Fibroblast of gingiva (primary cell): ENCODE data around the gene KLHL33.

ENCODE experiments used
- DNase-seq: peaks from one replicate; pipeline ENCODE4 v3.0.0-alpha.2; 2011; ENCODE audit warnings: low read depth

KLHL33 gene

DNA sequence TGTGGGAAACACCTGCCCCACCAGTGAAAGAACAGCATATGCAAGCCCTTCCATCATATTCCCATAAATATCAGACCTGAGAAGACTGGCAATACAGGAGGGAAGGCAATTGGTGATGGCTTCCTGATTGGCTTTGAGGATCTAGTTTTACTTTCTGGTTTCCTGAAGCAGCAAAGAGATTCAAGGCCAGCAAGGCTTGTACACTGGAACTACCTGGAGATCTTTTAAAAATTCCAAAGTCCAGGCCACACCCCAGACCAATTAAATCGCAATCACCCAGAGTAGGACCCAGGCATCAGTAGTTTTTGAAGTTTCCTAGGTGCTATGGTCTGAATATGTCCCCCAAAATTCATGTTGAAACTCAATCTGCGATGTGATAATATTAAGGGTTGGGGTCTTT lies 19.7 kb downstream of the KLHL33 start:
- DNase-seq = no peak

DNA sequence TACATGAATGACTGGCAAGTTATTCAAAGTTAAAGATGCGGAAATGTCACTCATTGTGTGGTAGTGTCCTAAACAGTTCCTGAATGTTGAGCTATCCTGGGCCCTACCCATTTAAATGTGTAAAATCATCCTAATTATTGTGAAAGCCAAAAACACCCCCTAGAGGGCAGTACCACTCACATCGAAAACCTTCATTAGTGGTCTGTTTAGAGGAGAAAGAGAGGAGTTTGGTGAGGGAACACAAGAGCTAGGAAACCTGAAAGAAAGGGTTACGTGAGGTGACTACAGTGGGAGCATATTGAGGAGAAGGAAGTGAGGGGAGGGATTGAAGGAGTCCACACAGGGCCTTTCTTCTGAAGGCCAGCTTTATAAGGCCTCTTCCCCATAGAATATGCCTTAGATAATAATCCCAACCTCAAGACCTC lies 20.2 kb downstream of the KLHL33 start:
- peak; percentile 42 for DNase-seq

DNA sequence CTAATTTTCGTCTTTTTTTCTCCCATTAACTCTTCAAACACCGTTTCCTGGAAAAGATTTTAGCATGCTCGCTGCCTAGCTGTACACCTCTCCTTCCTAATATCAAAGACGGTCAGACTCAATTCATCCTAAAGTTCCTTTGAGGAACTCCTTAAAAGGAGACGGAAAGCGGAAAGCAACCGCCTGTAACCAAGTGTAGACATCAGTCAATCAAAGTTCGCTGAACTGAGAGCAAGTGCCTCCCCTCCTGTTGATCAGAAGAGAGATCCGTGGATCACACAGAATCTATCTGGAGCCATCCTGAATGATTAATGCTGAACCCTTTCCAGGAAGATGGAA lies 22.3 kb downstream of the KLHL33 start:
- DNase-seq = no peak

DNA sequence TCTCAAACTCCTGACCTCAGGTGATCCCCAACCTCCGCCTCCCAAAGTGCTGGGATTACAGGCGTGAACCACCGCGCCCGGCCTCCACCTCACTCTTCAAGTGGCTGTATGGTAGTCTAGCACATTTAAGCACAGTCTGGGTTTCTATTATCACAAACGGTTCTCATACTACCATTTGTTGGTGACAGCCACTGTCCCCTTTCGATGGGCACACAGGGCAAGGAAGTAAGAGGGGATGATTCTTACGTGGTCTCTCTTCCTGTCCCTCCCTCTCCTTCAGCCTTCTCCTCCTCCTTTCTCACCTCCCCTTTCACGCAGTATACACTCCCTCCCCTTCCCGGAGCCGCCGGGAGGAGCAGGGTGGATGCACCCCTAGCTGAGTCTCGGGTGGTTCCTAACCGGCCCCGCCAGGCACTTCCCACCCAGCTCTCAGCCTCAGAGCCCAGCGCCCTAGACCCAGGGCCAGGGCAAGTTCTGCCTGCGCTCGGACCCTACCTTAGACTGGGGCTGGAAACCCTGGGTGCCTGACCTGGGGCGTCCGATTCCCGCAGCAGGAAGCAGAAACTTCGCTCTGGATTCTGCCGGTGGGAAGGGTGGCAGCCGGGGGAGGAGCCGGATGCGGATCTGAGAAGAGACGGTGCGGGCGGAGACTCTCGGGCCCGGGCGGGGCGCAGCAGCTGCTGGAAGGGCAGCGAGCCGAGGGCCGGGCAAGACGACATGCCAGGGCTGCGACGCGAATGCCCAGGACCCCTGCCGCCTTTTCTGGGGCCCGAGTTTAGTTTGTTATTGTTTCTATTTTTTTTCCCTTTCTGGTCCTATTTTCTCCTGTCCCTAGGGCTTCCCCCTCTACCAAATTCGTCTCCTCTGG lies 22.9 kb downstream of the KLHL33 start, which contains the start of gene TEP1:
TSS of gene TEP1 (minus strand) at position 626 of the 868 bp plus-strand sequence. CDS start 5,062 bp downstream, outside the sequence.
- peak; percentile 87 for DNase-seq

DNA sequence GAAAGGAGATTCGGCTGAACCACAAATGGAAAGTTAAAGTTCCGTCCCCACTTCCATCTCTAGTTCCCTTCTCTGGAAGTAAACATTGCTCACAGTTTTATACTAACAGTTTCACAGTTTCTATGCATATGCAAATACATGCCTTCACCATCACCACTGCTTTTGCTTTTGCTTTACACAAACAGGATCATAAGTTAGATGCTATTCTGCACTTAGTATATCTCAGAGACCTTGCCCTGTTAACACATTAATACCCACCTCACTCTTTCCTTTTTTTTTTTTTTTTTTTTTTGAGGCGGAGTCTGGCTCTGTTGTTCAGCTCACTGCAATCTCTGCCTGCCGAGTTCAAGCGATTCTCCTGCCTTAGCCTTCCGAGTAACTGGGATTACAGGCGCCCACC lies 23.6 kb downstream of the KLHL33 start:
- DNase-seq = no peak

DNA sequence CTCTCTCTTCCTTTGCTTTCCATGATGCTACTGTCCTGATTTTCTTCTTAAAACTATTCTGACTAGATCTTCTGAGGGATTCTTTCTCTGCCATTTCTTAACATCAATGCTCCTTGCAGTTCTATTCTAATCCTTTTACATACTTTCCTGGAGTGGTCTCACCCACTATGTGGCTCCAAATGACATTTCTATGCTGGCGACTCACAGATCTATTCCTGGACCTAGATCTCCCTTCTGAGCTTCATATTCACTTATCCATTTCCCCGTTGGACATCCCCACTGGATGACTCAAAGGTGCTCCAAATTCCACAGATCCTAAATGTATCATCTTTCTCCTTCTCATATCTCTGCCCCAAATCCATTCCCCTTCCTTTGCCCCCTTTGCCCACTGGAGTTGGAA lies 26.7 kb downstream of the KLHL33 start:
- DNase-seq = peak; percentile 34

DNA sequence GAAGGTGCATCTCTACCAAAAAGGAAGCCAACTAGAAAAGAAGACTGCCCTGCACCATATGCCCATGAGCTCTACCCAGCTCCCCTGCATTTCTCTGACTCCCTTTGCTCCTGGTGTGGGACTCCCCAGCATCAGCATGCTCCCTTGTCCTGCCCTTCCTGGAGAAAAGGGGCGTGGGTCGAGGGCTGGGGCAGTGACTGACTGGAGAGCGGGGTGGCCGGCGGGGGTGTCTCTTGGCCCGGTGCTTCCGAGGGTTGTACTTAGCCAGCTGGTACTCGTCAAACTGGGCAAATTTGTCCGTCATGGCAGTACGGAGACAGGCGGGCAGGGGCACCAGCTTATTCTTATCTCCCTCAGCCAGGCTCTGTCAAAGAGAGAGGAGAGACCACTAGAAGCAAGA lies 32.4 kb downstream of the KLHL33 start:
- DNase-seq = no peak

DNA sequence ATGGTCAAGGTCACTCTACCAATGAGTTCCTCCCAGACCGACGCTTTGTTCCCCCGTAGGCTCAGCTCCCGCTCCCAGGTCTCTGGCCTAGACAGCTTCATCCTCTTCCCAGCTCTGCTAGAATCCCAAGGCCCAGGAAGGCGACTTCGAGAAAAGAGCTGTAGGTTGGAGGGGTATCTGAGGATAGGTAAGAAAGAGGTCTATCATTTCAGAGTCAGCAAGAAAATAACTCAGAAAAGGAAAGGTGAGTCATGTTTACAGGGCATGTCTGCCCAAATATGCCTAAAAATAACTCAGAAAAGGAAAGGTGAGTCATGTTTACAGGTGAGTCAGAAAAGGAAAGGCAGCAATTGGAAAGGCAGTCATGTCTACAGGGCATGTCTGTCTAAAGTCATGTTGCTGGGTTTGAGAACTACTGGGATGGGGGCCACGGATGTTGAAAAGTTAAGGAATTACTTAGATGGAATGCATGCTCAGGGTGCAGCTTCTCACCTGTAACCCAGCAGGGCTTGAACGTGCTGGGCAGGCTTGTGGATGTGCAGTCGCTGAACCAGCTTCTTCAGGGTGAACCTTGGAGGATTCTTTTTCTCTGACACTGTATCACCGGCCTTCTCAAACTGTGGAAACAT lies 34.9 kb downstream of the KLHL33 start:
- no peak for DNase-seq

DNA sequence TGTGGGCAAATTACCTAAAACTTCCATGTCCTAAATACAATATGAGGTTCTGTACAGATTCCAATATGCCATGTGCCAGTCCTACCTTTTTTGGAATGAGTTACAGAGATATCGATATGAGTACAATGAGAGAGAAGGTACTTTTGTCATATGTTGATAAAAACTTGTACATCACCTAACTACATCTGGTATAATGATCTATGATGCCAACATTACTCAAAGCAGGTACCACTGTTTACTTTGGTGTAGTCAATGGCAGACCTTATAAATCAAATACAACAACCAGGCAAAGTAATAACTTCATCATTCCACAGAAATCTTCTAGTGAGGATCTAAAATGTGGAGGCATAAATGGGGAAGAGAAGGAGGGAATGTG lies 35.4 kb downstream of the KLHL33 start:
- DNase-seq = no peak

DNA sequence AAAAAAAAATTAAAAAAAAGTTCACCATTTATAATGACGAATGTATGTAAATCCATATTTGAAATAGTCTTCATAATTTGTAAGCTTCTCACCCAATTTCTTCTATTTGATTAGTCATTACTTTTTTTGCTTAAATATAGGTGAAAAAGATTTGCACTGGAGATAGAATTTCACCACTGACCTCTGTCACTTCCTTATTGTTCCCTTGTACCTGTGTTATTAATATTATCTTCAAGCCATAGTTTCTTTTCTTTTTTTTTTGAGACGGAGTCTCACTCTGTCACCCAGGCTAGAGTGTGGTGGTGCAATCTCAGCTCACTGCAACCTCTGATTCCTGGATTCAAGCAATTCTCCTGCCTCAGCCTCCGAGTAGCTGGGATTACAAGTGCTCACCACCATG lies 38.5 kb downstream of the KLHL33 start:
- no peak for DNase-seq

DNA sequence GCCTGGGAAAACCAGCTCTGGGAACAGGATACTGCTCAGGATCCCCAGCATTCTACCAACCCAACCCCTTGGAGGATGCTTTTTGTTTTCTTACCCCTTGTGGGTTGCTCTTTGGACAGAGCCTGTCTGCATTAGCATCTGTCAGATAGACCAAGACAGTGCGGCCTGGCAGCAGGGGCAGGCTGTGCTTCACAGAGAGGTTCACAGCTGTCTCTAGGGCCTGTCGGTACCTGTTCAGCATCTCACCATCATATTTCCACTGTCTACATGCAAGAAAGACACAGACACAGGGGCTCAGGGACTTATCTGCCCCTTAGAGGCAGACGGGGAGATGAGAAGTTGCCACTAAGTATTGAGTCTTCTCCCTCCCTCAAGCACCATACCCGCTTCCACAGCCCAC lies 44.5 kb downstream of the KLHL33 start:
- no peak for DNase-seq

DNA sequence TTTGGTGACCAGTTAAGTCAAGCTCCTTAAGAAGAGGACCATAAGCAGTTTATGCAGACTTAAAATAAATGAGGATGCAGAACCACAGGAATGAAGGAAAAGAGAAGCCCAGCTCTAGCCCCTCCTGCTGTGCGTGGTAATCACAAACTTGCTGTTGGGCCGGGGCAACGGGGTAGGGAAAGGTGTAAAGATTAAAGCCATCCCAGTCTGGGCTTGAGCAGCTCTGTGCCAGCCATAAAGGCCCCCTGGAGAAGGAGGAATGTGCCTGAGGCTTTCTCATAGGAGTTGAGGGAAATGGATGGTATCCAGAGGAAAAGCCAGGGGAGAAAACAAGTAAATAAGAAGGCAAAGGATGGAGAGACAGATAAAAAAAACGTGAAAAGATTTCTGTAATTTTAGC lies 47.8 kb downstream of the KLHL33 start:
- DNase-seq = no peak

DNA sequence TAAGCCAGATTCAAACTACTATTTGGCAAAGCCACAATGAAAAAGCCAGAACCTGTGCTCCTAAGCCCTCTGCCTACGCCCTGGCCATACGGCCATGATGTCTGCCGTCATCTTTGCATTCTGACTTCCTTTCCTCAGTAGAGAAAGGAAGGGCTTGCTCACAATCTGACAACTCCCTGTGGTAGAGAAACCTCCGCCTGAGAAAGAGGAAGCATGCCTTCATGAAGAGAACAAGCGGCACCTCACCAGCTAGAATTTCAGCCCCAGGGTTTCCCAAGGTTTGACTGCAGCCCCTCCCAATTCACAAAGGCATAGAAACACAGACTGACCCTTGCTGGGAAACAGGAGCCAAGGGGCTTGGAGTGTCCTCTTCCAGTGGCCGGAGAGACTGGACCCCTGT lies 48.4 kb downstream of the KLHL33 start:
- no peak for DNase-seq

DNA sequence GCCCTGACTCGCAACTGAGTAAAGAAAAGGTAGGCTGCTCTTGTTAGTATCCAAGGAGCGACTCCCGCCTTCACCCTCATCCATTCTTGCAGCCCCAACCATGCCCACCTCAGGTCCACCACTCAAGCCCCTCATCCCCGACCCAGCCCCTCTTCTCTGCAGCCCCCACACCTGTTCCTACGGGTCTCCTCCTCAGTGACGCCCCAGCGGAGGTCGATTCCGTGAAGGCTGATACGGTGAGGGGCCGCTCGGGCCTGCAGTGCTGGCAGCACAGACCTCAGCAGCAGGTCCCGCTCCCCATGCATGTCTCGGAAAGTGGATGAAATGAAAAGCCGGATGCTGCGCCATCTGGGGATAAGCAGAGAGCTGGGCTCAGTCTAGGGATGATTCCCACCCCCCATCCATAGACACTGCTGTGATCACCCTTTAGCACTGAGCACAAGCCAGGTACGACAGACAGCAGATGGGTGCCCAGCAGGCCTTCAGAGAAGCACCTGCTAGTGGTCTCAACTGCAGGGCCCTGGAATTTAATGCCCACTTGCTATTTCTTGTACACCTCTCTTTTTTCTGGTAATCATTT lies 49.6 kb downstream of the KLHL33 start:
- DNase-seq = no peak

DNA sequence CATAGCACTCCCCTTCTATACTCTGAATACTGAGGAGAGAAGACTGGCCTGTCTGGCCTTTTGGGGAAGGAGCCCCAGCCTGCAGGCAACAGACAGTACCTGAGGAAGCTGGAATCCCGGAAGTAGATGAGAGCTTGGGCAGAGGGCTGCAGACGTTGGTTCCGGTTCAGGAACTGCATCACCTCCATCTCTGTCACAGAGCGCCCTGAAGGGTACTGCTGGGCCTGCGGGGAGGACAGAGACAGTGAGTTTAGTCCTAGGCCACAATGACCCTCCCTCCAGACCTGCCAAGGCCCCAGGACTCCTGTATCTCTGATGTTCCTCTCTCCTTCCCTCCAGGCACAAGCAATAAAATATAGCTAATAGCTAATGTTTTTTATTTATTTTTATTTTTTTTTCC lies 51.1 kb downstream of the KLHL33 start:
- no peak for DNase-seq

DNA sequence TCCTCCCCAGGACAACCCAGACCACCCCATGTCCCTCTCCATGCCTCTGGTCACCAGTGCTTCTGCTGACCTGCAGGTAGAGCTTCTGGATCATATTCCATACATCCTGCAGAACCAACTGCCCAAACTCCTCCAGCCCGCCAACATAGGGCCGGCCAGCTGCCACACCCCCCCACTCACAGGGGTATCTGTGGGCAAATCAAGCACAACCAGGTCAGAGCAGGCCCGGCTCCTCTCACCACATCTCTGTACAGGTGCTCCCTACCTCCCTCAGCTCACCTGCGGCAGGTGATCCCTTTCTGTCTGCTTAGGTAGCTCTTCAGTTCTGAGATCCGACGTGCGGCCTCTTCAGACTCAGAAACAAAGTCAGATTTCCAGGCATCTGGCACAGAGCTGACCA lies 51.6 kb downstream of the KLHL33 start:
- DNase-seq = no peak

DNA sequence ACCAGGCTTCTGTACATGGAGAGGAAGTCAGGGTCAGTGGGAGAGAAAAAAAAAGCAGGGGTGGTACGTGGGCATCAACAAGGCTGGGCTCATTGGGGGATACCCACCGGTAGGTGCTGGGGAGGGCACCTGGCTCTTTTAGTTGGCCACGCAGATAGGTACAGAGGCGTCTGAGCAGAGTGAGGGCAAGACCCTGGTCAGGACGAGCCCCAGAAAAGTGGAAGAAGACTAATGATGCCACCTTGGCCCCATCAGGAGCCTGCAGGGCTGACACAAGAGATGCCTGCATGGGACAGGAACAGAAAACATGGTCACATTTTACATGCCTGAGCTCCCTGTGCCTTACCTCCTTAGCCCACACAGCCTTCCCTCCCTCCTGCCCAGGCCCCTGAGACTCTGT lies 52.3 kb downstream of the KLHL33 start:
- DNase-seq = no peak

DNA sequence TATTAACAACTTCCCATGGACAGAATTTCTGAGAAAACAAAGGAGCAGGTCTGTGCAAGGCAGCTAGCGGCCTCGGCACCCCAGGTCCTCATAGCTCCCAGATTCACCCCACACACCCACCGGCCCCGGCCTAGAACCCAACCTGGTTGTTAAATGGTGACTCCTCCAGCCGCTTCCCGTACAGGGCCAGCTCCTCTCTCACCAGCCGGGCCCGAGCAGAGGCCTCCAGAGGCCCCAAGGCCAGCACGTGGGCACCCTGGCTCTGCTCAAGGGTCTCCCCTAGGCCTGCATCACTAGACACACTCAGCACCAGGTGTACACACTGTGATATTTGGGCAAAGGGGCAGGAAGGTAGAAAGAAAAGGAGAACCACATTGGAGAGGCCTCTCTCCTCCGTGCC lies 52.9 kb downstream of the KLHL33 start:
- no peak for DNase-seq

DNA sequence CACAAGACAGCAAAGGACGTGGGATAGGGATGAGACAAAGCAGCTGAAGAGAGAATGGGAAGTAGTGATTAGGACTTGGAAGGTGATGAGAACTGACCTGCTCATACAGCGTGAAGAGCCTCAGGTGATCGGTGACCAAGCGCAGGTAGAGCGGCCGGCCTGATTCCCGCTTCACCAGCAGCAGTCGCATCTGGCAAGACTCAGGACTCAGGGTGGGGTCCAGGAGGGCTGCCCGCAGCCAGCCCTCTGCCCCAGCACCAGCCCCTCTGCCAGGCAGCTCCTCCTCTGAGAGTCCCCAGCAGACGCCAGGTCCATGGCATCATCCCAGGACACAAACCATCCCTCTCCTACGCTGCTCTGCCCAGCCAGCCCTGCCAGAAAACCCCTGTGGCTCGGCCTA lies 53.4 kb downstream of the KLHL33 start:
- DNase-seq = no peak

DNA sequence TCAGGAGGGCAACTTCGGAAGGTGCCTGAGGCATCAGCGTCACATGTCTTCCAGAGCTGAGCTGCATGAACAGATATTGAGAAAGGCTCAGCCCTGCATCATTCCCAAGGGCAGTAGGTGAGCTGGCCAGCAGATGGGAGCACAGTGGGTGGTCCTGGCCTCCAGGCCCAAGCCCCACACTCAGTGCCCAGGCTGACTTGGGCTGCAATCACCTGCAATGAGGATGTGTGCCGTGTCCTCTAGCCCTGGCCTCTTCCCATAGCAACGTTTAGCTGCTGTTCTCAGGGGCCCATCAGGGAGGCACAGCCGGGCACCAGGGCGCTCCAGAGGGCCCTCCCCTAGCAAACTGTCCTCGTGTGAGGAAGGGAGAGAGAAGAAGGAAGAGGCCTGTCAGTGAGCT lies 54.6 kb downstream of the KLHL33 start:
- DNase-seq = no peak

DNA sequence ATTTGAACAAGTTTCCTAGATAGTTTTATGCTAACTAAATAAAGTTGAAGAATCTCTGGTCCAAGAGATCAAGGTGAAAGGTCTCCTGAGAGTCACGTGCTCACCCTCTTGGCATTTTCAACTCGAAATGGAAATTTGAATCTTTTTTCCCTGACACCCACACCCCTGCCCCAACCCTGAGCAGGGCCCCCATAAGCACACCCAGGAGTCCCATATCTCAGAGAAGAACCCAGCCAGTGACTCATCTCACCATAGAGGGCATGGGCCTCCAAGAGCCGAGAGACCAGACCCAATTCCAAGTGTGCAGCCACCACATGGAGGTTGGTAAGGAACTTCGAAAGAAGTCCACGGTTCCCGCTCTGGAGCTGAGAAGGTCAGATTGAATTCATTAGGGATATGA lies 55.3 kb downstream of the KLHL33 start:
- no peak for DNase-seq

DNA sequence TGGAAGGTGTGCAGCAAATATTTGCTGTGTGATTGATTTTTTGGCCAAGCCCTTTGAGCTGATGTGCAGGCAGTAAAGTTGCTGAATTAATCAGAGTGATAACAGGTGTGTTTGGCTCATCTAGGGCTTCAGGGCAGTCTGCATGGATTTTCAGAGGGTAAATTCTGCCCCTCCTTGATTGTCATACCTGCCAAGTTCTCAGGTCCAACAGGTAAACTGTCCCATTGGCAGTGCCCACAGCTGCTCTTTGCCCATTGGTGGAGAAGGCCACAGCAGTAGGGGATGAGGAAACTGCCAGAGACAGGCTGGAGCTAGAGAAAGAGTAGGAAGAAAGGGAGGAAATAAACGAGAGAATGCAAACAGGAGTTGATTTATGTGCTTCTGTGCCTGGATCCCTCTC lies 56.2 kb downstream of the KLHL33 start:
- DNase-seq = no peak

DNA sequence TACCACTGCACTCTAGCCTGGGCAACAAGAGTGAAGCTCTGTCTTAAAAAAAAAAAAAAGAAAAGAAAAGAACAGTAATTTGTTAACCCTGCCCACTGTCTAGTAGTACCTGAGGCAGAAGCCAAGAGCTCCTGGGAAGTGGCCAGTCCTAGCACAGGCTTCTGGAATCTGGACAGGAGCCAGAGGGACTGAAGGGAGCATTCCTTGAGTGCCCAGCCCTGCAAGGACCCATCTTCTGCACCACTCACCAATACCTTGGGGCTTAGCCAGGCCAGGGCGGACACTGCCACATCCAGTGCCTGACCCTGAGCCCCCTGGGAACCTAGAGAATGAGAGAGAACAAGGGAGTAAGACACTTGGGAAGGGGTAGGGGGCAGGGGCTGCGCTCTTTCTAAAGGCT lies 58.8 kb downstream of the KLHL33 start:
- DNase-seq = no peak
